NCI-H1694 (cell line): ENCODE results near the gene IFNB1.

Experiments
- DNase-seq: peaks from one replicate; lab custom pipeline; 2025; lab: John Stamatoyannopoulos, UW

Gene IFNB1

DNA sequence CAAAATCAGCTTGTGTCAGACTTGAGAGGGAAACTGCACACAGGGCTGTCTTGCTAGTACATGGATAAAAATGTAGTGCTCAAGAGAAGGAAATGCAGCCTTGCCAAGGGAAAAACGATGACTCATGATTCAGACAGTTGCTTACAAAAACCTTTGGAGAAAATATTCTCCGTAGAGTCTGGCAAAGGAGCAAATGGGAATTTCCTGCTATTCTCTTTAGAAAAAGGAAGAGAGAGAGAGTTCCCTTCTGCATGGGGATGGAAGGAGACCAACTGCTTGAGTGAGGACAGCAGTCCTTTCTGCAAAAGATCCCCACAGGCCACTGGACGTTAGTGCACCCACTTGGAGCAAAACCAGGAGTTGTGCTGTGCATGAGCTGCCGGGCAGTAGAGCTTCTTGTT, 7.6 kb downstream of the IFNB1 start:
- no peak for DNase-seq

DNA sequence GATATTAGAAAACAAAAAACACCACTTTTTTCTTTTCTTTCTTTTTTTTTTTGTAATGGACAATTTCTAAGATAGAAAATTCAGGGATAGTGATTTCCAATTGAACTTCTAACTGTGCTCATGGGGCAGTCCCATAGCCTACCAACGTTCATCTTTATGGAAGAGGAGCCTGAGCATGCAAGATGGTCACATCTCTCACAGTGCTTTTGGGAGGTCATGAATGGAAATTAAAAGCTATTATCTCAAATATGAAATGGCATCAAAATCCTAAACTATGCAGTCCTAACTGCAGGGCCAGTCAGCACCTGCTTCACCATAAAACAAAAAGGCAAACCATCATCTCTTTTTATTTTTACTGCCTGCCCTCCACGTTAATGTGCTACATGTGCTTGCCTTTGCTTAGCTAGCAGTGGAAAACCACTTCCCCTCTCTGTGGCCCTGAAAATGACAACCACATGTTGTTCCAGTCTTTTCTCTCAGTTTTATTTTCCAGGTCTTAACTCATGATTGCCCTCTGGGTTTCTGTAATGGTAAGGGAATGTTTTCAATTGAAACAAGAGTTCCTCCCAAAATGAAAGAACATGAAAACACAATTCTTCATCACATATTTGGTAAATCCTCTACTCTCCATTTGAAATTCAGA, 16.7 kb downstream of the IFNB1 start:
- DNase-seq = no peak

DNA sequence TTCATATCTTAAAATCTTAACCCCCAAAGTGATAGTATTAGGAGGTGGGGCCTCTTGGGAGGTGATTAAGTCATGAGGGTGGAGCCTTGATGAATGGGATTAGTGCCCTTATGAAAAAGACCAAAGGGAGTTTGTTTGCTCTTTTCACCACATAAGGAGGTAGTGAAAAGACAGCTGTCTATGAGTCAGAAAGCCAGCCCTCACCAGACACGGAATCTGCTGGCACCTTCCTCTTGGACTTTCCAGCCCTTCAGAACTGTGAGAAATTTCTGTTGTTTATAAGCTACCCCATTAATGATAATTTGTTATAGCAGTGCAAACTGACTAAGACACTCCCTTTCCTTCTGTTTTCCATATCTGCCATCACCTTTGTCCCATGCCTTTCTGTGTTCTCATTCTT, 20.8 kb downstream of the IFNB1 start:
- DNase-seq = no peak

DNA sequence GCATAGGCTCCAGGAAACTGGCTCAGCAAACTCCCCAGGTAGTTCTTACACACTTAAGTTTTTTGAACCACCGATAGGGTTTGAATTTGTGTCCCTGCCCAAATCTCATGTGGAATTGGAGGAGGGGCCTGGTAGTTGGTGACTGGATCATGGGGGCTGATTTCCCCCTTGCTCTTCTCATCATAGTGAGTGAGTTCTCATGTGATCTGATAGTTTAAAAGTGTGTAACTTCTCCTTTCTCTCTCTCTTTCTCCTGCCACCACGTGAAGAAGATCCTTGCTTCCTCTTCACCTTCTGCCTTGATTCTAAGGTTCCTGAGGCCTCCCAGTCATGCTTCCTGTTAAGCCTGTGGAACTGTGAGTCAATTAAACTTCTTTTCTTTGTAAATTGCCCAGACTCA, 23.9 kb downstream of the IFNB1 start:
- DNase-seq = no peak

DNA sequence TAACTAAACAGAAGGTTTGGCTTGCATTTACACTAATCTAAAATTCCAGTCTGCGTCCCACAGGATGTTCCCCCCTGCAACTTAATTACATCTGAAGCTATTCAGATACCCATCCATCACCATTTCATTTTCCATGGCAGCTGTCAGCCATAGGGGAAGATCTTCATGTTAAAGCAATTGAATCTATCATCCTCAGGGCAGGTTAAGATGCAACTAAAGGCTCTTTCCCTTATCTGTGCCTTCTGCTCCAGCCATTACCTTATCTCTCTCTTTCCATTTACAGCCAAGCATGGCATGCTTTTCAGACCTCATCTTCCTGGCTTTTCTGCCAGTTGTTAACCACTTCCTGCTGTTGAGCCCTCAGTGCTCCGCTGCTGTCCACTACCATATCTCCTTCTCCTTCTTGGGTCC, 30.5 kb downstream of the IFNB1 start:
- DNase-seq = no peak

DNA sequence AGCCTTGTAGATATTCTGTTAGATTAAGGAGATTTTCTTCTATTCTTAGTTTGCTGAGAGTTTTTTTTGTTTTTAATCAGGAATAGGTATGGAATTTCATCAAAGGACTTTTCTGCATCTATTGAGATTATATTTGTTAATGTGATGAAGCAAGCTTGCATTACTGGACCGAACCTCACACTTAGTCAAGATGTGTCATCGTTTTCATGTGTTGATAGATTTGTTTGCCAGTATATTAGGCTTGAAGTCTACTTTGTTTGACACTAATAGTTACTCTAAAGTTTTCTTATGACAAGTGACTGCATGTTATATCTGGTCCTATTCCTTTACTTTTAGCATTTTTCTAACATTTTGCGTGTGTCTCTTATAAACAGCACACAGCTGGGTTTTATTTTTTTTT, 33.9 kb downstream of the IFNB1 start:
- DNase-seq = no peak

DNA sequence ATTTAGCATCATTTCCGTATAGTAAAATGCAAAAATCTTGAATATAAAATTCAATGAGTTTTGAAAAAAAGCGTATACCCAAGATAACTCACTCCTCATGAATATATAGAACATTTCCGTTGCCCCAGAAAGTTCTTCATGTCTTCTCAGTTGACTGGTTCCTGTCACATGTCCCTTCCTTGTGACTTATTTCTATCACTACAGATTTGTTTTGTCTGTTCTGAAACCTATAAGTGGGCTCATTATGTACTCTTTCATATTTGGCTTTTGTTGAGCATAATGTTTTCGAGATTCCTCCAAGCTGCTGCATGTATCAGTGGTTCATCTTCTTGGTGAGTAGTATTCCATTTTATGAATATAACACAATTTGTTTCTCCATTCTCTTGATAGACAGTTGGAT, 35.3 kb downstream of the IFNB1 start:
- no peak for DNase-seq

DNA sequence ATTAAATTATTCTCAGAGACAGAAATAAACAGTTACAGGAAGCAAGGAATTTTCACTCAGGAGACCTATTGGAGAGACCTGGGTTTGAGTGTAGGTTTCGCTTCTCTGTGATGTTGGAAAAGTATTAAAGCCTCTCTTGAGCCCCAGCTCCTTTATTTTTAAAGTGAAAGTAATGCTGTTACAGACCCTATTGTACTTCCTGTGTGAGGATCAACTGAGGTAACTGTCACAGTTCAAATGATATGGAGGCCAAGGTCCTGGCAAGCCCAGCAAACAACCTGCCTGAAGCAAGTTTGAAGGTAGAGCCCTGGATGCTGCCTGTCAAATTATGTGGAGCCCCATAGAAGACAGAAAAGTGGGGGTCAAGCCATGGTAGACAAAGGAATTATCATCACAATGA, 38.4 kb downstream of the IFNB1 start:
- no peak for DNase-seq

DNA sequence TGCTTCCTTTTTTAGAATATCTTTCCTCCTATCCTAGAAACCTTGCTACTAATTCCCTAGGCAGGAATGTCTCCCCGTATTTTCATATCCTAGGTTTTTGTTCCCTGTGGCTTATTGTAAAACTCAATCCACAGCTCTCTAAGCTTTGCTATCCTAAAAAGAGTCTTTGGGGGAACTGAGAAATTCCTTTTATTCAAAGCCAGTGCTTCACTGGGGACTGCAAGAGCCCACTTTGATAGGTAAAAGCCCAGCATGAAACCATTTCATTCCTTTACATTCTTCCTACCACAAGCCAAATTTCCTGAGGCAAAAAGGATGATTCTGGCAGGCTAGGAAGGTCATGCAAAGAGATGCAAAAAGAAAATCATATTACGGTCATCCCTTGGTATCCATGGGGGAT, 40.5 kb downstream of the IFNB1 start:
- no peak for DNase-seq

DNA sequence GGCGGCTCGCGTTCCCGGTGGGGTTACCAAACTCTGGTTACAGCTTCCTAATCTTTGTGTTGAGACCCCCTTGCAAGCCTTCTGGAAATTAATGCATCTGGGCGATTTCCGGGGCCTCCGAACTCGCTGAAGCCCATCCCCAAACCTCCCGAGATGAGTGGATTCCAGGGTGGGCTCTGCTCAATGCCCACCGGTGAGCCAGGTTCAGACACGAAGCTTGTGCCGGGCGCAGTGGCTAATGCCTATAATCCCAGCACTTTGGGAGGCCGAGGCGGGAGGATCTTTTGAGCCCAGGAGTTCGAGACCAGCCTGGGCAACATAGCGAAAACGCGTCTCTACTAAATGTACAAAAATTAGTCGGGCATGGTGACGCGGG, 45.9 kb downstream of the IFNB1 start:
- DNase-seq = no peak

DNA sequence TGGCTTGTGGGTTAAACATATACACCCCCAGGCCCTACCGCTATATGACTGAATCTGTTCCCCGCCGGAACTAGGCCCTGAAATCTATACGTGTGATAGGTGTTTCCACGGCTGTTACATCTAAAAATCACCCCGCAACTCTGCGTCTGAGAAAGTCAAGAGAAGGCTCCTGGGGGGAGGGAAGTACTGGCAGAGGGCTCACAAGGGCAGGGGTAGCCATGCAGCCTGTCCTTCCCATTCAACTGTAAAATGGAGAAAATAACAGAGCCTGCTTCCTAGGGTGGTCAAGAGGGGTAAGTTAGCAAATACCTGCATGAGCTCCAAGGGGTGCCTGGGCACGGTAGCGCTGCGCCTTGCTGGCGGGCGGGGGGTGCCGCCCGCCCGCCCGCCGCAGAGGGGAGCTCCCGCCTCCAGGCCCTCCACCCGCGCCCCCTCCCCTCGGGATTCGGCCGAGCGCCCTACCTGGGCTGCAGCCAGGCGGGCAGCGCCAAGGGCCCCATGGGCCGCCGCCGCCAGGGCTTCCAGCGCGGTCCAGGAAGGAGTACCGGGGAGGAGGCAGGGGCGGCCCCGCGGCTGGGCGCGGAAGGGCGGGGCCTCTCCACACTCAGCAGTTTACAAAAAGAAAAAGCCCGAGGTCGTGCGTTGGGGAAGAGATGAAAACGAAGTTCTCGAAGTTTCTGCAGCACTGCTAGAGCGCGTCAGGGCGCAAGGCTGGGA, 46.5 kb downstream of the IFNB1 start, which contains the start of gene HACD4:
Gene HACD4 (minus strand): TSS at position 550 of the 717 bp plus-strand sequence. CDS start 50 bp downstream, at position 500.
- no peak for DNase-seq

DNA sequence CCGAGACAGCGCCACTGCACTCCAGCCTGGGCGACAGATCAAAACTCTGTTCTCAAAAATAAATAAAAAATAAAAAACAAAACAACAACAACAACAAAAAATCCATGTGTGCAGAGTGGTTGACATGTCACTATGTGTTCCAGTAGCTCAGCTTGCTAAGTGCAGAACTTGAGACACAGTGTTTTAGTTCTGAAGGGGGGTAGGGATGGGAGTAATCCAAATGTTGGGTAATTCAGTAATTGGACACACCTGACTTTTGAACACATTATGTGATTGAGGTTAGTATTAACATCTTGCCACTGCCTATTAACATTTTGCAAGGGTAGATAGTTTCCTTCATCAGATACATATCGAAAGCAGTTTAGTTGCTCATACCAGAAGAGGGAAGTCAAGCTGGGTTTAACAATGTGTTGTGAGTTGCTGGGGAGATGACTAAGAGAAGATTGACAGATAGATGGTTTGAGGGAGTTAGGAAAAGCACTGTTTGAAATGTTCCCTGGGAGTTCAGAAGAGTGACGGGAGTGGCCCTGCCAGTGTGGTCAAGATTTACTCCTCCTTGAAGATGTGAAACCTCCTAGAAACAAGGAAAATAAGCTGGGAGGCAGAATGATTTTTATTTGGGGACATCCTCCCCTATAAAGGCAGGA, 47.2 kb downstream of the IFNB1 start:
- no peak for DNase-seq

DNA sequence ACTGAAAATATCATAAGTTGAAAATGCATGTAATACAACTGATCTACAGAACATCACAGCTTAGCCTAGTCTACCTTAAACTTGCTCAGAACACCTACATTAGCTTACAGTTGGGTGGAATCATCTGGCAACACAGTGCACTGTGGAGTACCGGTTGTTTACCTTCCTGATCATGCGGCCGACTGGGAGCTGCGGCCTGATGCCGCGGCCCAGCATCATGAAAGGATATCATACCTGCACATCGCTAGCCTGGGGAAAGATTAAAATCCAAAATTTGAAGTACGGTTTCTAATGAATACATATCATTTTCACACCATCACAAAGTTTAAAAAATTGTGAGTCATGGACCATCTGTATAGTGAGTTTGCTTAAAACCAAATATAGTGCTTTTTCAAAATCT, 48.1 kb downstream of the IFNB1 start:
- no peak for DNase-seq

DNA sequence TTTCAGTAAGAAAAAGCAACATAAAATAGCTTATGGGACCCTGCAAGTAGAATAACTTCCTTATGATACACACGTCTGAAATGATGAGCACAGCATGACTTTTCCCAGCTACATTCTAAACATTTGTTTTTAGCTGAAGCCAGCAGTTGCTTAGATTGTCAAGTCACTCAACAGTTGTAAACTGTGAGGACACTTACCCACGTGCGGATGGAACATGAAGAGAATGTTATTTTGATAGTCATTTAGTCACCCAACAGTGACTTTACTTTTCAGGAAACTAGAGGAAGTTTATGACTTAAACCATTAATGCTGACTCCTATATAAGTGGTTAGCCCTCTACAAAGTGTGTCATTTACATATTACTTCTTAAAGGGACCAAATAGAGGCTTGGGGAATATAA, 49.3 kb downstream of the IFNB1 start:
- no peak for DNase-seq

DNA sequence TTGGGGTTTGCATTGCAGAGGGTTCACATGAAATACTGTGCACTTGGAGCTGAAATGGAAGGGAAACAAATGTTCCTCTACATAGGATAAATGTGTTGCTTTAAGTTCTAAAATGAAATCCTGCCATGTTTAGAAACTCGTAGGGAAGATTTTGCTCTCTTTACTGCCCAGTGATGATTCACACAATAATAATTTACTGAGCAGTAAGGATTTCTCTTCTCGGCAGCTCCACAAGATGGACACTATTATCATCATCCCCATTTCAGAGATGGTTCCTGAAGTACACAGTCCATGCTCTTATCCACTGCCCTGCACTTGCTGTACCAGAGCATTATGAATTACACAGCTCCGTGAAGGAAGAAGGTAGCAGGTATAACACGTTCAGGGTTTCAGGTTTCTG, 50.4 kb downstream of the IFNB1 start:
- DNase-seq = no peak
